SHP77 treated with DMSO at 0.1 percent for 48 hours (cell line): ENCODE results near the gene EVL.
A peak's percentile ranks its signal among the peaks of the same experiment; 100 is the strongest.
"Not testable (repeated sequence)": the region's sequence is repeated elsewhere in the genome, so short reads cannot be mapped to it uniquely, and the experiment has no call there.

Source experiments
- DNase-seq: peaks from one replicate; lab custom pipeline; 2025; lab: John Stamatoyannopoulos, UW

Gene EVL

GRCh38 chr14:100172811-100173210, 107.6 kb downstream of the EVL start:
- DNase-seq, result no peak

DNA sequence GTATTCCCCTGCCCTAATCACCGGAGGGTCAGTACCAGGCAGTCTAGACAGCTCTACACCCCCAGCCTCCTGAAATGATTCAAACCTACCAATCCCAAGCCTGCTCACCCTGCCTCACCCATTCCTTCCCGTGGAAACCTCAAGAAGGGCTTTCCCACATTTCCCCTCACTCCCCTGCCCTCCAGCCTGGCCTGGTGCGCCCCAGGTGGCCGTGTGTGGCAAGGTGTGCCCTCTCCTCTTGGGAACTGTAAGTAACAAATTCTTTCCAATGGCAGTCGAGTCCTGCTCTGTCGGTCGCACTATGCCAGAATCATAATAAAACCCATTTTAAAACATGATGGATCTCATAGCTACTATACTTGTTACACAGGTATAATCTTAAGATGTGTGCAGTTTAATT, 108.1 kb downstream of the EVL start:
- no peak for DNase-seq

GRCh38 chr14:100176811-100177327, 111.6 kb downstream of the EVL start:
- DNase-seq, result no peak

DNA sequence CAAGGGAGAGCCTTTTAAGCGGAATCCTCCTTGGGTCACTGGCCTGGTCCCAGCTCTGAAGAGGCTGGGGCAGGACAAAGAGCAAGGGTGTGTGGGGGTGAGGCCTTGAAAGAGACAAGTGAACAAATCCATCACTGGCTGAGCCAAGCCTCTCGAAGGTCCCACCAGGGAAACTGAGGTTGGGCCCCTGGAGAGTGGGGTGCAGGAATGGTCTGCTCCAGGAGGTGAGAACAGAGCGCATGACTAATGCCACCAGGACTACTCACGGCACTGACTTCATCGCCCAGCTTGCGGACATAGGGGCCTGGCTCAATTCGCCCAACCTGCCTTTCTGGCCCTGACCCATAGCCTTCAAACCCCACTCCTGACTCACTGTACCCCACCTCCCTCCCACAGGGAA, 113.5 kb downstream of the EVL start:
- no peak for DNase-seq

GRCh38 chr14:100180671-100181070, 115.4 kb downstream of the EVL start:
- not testable (repeated sequence) for DNase-seq

GRCh38 chr14:100181876-100182551, 116.8 kb downstream of the EVL start:
- not testable (repeated sequence) for DNase-seq

DNA sequence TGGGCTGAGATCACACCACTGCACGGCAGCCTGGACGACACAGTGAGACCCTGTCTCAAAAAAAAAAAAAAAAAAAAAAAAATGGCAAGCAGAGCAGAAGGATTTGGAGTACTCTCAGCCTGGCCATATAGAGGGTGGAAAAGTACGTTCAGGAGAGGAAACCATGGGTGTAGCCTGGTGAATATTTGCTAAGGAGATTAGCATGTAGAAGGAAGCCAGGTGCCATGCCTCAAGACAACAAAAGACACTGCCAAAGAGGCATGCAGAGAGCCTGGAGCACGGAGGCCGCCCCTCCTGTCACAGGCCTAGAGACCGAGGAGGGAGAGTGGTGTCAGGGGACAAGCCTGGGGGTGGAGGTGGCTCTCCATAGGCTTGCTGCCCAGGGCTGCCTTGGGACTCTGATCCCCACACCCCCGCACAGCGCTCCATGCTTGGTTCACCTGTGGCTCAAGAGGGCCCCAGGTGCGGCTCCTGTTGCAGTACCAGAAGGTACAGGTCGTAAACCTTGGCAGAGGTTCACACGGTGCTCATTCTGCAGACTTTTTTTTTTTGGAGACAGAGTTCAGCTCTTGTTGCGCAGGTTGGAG, 122.1 kb downstream of the EVL start:
- no peak for DNase-seq

DNA sequence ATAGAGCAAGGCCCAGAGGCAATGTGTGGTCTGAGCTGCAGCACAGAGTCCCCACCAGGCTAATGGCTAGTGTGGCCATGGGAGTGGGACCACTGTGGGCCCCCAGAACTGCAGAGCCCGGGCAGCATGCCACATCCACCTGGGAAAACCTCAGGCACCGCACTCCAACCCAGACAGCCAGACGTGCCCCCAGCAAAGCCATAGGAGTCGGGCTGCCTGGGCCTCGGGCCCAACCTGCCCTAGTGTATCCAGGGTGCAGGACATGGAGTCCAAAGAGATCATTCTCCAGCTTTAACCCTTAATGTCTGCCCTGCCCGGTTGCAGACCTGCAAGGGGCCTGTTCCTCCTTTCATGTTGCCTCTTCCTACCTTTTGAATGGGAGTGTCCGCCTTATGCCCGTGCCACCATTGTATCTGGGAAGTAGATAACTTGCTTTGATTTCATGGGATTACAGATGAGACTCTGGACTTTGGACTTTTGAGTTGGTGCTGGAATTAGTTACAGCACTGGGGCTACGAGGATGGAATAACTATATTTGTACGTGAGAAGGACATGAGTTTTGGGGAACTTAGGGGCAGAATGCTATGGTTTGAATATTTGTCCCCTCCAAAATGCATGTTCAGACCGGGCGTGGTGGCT, 123.3 kb downstream of the EVL start:
- no peak for DNase-seq

DNA sequence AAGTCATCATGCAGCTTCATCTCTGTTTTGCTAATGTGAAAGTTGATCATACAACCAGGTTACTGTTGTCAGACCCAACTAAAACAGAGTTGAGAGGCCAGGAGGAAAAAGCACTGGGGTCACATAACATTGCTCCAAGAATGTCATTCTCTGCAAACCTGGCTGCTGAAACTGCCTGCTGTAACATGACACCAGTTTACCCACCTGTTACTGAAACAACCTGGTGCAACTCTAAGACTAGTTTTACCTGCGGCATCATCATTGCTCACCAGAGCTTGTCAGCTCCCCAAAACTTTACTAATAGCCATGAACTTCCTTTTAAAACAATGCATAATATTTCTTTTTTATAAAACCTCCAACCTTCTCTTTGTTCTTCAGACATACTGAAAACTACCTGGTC, 124.9 kb downstream of the EVL start:
- no peak for DNase-seq

- no peak for DNase-seq
Measured at GRCh38 chr14:100191584-100192249, 126.5 kb downstream of the EVL start.

GRCh38 chr14:100192250-100192671, 127.0 kb downstream of the EVL start:
- no peak for DNase-seq

DNA sequence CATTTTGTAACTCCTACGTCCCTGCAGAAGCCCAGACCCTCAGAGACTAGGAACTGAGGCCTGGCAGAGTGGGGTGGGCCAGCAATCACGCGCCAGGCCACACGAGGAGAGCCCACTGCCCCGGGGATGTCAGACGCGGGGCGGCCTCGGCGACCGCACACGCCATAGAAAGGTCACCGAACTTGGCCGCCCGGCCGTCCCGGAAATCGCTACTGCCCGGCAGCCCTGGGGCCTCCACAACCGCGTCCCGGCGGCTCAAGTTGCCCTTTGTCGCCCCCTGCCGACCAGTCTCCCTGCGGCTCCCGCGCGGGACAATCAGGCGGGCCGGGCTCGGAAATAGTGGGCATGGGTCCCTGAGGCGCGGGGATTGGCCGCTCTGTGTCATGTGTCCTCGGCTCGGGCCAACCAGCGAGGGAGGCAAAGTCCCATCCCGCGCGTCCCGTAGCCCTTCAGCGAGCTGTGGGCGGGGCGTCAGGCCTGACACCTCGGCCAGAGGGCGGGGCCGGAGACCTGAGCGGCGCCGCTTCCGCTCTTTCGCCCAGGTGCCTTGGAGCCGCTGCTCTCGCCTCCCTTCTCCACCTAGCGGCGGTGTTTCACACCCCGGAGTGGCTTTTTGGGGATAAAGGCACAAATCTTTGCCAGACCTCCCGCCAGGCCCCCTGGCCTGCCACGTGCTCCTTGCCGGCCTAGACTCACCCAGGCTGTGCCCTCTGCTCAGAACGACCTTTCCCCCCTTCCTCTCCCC, 127.6 kb downstream of the EVL start:
- DNase-seq, result peak; percentile 91
